Limb (tissue), 2 donors: ENCODE data around the gene RPRD2.

ENCODE experiments used
- DNase-seq, 2 donors: peaks; one replicate each; pipeline ENCODE4 v3.0.0-alpha.2; 2016; ENCODE audit errors: extremely low spot score in 2 of 2

The RPRD2 gene

DNA sequence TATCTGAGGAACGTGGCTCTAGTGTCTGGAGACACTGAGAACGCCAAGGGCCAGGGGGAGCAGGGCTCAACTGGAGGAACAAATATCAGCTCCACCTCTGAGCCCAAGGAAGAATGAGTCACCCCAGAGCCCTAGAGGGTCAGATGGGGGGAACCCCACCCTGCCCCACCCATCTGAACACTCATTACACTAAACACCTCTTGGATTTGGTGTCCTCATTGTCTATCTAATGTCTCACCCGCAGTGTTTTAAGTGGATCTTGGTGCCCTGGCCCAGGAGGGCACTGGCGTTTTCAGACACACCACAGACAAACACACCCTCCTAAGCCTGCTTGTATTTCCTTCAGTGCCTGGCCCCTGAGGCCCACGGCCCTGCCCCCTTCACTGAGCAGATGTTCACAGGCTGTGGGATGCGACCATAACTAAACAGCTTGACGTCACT lies 149.4 kb downstream of the RPRD2 start:
- DNase-seq = peak in 1 of 2 donors; percentile 25

DNA sequence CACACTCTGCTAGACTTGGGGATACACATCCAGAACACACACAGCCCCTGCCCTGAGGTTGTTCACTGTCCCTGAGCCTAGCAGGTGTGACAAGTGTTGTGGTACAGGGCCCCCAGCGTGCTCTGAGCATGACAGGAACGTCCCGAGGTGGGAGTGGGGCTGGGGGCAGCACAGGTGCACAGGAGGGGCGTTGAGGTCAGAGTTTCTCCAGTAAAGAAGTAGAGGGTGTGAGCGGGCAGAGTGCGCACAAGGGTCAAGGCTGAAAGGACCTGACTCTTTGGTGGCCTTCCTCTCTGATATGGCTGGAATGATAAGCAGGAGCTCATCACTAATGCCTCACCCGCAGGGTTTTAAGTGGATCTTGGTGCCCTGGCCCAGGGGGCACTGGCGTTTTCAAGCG lies 150.3 kb downstream of the RPRD2 start:
- DNase-seq = no peak

DNA sequence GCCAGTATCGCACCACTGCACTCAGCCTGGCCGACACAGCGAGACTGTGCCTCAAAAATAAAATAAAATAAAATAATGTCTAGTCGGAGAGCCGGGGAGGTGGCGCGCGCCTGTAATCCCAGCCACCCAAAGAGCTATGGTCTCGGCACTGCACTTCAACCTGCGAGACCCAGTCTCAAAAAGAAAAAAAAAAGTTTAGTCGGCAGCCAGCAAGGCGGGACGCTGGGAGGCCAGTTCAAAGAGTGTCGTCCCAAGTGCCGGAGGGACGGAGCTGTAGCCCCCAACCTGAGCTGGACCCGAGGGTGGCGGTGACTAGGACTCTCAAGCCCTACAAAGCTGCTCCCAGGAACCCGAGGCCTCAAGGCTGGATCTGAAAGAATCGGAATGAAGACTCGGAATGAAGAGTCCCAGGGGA lies 151.0 kb downstream of the RPRD2 start:
- DNase-seq = no peak

DNA sequence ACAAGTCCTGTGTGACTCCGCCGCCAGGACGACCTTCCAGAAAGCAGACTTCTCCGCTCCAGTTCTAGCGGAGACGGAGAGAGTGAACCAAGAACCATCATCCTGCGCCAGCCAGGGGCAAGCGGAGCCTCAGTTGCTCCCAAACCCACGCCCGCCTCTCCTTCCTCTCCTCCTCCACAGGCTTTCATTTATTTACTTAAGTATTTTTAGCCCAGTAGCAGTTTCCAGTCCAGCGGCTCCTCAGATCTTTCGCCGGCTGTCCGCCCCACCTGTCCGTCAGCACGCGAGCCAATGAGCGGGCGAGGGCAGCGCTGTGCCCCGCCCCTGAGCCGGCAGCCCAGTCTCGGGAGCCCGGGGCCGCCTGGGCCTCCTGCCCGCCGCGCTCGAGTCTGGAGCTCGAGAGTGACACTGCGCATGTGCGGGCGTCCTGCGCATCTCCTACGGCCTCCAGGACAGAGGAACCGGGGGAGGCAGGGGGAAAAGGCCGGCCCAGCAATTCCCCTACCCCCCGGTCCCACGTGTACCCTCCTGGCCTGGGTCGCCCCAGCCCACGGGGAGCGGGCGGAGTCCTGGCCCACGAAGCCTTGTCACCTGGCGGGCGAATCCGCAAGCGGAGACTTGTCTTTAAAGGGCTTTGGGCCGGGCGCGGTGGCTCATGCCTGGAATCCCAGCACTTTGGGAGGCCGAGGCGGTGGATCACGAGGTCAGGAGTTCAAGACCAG lies 151.5 kb downstream of the RPRD2 start, which contains the start of gene FALEC:
Gene FALEC (plus strand): TSS at position 425 of the 722 bp plus-strand sequence.
- peak; percentile 96 to 97 for DNase-seq

DNA sequence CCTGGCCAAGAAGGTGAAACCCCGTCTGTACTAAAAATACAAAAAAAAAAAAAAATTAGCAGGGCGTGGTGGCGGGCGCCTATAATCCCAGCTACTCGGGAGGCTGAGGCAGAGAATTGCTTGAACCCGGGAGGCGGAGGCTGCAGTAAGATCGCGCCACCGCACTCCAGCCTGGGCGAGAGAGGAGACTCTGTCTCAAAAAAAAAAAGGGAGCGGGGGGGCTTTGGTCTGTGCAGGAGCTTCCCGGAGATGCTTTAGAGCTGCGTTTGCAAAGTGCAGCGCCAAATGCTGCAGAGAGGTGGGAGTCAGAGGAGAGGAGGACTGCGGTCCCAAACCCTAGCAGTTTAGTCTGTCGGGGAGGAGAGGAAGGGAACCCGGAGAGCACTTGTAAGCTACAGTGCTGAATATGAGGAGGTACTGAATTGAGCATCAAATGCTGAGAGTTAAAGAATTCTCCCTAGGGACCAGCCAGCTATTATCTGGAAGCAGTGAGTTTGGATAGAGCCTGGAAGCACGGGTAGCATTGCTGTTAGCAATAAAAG lies 152.2 kb downstream of the RPRD2 start:
- DNase-seq = peak in 1 of 2 donors; percentile 50

DNA sequence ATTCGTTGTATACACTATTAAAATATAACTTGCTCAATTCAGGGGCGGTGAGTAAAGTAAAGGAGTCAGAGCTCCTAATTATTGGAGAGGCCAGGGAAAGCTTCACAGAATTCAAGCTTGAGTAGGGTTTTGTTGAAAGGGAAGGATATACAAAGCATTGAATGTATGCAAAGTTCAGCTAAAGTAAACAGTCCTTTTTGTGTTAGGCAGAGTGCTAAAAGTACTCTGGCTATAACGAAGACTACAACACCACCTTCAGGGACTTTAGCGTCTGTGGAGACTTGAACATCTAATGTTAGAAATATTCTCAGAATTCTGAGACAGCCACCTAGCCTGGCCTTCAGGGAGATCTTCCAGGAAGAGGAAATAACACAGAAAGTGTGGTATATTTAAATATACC lies 152.7 kb downstream of the RPRD2 start:
- DNase-seq = no peak

DNA sequence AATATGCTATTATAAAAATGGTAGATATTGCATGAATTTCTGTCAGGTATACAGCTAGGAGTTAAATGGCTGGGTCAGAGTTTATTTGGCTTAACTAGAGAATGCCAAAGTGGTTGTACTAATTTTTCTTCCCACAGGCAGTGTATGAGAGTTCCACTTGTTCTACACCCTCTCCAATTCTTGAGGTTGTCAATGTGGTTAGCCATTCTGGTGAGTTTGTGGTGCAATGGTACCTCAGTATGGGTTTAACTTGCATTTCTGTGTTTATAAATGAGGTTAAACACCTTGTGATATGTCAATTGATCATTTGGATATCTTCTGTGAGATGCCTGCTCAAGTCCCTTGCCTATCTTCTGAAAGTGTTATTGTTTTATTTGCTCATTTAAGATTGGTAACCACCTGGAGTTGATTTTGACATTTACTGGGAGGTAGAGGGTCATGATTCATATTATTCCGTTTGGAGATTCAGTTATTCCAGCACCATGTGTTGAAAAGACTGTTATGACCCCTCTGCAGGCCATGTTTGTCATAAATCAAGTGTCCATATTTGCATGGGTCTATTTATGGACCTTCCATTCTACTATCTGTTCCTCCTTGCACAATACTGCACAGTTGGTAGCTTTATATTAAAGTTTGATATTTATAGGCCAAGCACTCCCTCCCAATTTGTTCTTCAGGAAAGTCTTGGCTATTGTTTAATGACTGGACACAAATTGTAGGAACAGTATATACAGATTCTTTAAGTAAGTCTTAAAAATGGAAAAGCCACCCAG lies 157.4 kb downstream of the RPRD2 start:
- no peak for DNase-seq

DNA sequence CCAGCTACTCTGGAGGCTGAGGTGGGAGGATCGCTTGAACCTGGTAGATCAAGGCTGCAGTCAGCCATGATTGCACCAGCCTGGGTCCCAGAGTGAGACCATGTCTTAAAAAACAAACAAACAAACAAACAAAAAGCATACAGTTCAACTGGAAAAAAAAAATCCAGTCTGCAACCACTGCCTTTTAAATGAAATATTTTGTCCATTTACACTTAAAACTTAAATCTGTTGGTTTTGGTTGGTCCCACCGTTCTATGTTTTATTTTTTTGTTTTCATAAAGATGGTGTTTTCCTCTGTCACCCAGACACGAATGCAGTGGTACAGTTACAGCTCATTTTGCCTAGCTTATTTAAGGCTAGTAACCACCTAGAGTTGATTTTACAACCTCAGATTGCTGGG lies 161.4 kb downstream of the RPRD2 start:
- DNase-seq = no peak
